Right lobe of liver (tissue), 6 donors: ENCODE measurements around the gene MECR. TPM values are rescaled to one million over a fixed set of nuclear protein-coding genes. Genes with fewer than 3 reads are reported as not detected.

Experiments
- ATAC-seq, 4 donors: fragments of 200-7000 bp; cut with Tn5 transposase; one replicate each; pipeline ENCODE4 v1.9.1; 2020; ENCODE audit warnings: mild to moderate bottlenecking in 4 of 4, moderate library complexity in 4 of 4
- DNase-seq, 3 donors: peaks; one replicate each; pipeline ENCODE4 v3.0.0-alpha.2; 2020
- H3K27ac ChIP-seq, 3 donors: fragments of 200-600 bp; one replicate each; pipeline ENCODE4 v1.8.0; 2022
- H3K27me3 ChIP-seq, 2 donors: fragments of 200-600 bp; one replicate each; pipeline ENCODE4 v1.8.0; 2022
- H3K36me3 ChIP-seq, 4 donors: fragments of 200-600 bp; sonication (generic) in 1 of 4; one replicate each; pipeline versions ENCODE4 v1.5.1 to v1.8.0; 2017 to 2022; ENCODE audit warnings: control low read depth in 1 of 4
- H3K4me1 ChIP-seq, 4 donors: fragments of 200-600 bp; sonication (generic) in 1 of 4; one replicate each; pipeline versions ENCODE4 v1.5.1 to v1.8.0; 2017 to 2022; ENCODE audit warnings: control low read depth in 1 of 4
- H3K4me3 ChIP-seq, 3 donors: fragments of 200-600 bp; one replicate each; pipeline ENCODE4 v1.8.0; 2022
- H3K9me3 ChIP-seq, 4 donors: fragments of 200-600 bp; sonication (generic) in 1 of 4; one replicate each; pipeline versions ENCODE4 v1.5.1 to v1.8.0; 2017 to 2022; ENCODE audit warnings: control low read depth in 1 of 4
- POLR2A ChIP-seq: fragments of 450-650 bp; IDR thresholded peaks from one replicate; pipeline ENCODE4 v1.6.1; 2017; ENCODE audit warnings: antibody characterized with exemption, mild to moderate bottlenecking
- WGBS: methylation state at CpG from one replicate; pipeline ENCODE4 v1.1.6; 2018; ENCODE audit warnings: low coverage, low lambda C conversion rate; ENCODE audit not compliant: insufficient coverage; ENCODE audit errors: missing lambda C conversion rate; 5-methylcytosine and 5-hydroxymethylcytosine counted together
- intact Hi-C, 2 donors: fragments of 100-400 bp; cut with DNase I; formaldehyde crosslinking; loops; one replicate each; pipeline versions ENCODE4 v1.11.2 to v1.14.1; 2022
- total RNA-seq, 6 experiments: library from RNA; depleted of rRNA in 2 of 6; stranded (reverse); fragments of >200 nt in 2 of 6; fragmentation: NEBNext Ultra II Directional in 3 of 6; extraction: Animal tissue kit (Norgen Biotek cat#: 25700) in 3 of 6; gene quantifications; one replicate each; pipeline versions ENCODE4 v1.1.0 to v1.2.4, GENCODE V29; 2016 to 2023
- TF ChIP-seq, protein P1 (sequence below), 4 donors: fragments of 200-600 bp in 3 of 4; fragments of 450-650 bp in 1 of 4; IDR thresholded peaks; one replicate each; pipeline versions ENCODE4 v1.5.1 to v1.8.0; 2016 to 2022; ENCODE audit warnings: antibody characterized with exemption in 4 of 4, mild to moderate bottlenecking in 2 of 4
- donor health status: DM: no; HTN: yes; CAD: no.
- donor health status: DM: no; HTN: no; CAD: no.
- donor health status: DM: no; HTN: no; CAD: no.
- donor health status: DM: no; HTN: yes; CAD: no.
- donor health status: DM: no; HTN: yes; CAD: no.

Gene MECR
- total RNA-seq, 6 experiments from 2014 or later: 13.1 to 22.1 (median 15.7) TPM

- ATAC-seq (no peak), DNase-seq (no peak)
- Histone ChIP-seq H3K27ac (no peak overlapping the region), H3K9me3 (no peaks in the 10 kb centered on the region), H3K36me3 (no peaks in the 10 kb centered on the region), H3K4me3 (no peak overlapping the region), H3K27me3 (no peaks in the 10 kb centered on the region), H3K4me1 (peaks cover 0 to 29% (median 0%) of the 10 kb centered on the region in 4 donors)
- no peak for TF ChIP-seq POLR2A
- TF ChIP-seq, protein P1, sequence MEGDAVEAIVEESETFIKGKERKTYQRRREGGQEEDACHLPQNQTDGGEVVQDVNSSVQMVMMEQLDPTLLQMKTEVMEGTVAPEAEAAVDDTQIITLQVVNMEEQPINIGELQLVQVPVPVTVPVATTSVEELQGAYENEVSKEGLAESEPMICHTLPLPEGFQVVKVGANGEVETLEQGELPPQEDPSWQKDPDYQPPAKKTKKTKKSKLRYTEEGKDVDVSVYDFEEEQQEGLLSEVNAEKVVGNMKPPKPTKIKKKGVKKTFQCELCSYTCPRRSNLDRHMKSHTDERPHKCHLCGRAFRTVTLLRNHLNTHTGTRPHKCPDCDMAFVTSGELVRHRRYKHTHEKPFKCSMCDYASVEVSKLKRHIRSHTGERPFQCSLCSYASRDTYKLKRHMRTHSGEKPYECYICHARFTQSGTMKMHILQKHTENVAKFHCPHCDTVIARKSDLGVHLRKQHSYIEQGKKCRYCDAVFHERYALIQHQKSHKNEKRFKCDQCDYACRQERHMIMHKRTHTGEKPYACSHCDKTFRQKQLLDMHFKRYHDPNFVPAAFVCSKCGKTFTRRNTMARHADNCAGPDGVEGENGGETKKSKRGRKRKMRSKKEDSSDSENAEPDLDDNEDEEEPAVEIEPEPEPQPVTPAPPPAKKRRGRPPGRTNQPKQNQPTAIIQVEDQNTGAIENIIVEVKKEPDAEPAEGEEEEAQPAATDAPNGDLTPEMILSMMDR (IDR thresholded peaks at IDR 0.05): no peak
- intact Hi-C loops: loop anchor here (10.0 kb wide), 1 partner anchor 1470 kb away; no protein-coding TSS in a partner anchor
- WGBS: 57% methylated on average over 1 of the region's 1 CpG
These were observed 3.7 kb upstream of the MECR start for GRCh38 chr1:29234471-29234870.

GRCh38 chr1:29233693-29234092, 3.0 kb upstream of the MECR start:
- Histone ChIP-seq H3K27ac (no peak overlapping the region), H3K36me3 (no peaks in the 10 kb centered on the region), H3K4me1 (peaks cover 0 to 25% (median 0%) of the 10 kb centered on the region in 4 donors), H3K4me3 (no peak overlapping the region), H3K27me3 (no peaks in the 10 kb centered on the region), H3K9me3 (no peaks in the 10 kb centered on the region)
- DNase-seq (no peak), ATAC-seq (no peak)
- WGBS: 63% methylated on average over 2 of the region's 4 CpGs
- intact Hi-C loops: loop anchor here (10.0 kb wide), 1 partner anchor 1471 kb away; no protein-coding TSS in a partner anchor
- TF ChIP-seq POLR2A: no peak
- TF ChIP-seq, protein P1 (IDR thresholded peaks at IDR 0.05): no peak

DNA sequence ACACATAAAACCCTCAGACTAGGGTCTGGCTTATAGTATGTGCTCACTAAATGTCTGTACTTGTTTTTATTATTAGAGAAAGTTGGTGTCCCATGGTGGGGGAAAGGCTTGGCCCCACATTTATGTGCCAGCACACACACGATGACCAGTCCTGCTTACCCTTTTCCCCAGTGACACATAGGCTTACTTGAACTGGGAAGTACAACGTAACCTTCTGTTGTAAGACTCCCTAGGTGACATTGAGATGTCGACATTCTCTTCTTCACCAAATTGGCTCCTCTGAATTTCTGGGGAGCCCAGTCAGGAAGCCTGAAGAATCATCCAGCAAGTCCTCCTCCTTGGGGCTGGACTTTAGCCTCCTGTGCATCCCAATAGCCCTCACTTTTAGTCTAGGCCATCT, 1.7 kb upstream of the MECR start:
- DNase-seq: no peak
- no peak for ATAC-seq
- H3K36me3 ChIP-seq: no peaks in the 10 kb centered on the region
- H3K9me3 ChIP-seq: no peaks in the 10 kb centered on the region
- H3K4me3 ChIP-seq: no peak overlapping the region
- 86% methylated on average over 3 of the region's 3 CpGs for WGBS
- H3K27ac ChIP-seq: no peak overlapping the region
- intact Hi-C loops: loop anchor here (10.0 kb wide), 1 partner anchor 1472 kb away; no protein-coding TSS in a partner anchor
- H3K27me3 ChIP-seq: no peaks in the 10 kb centered on the region
- no peak for TF ChIP-seq POLR2A
- TF ChIP-seq, protein P1 (IDR thresholded peaks at IDR 0.05): no peak
- peaks cover 0 to 17% (median 0%) of the 10 kb centered on the region in 4 donors for H3K4me1 ChIP-seq

DNA sequence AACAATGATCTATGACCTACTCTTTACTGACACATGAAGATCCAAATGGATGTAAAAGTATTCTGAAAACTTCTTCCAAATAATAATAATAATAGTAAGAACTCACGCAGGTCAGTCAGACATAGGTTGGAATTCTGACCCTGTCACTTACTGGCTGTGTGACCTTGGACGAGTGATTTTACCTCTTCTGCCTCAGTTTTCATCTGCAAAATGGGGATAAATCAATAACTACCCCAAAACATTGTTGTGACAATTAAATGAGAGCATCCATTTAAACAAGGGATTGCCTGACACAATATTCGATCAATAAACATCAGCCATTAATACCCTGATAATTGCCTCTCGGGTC, 556 bp downstream of the MECR start:
- 19% methylated on average over 4 of the region's 4 CpGs for WGBS
- H3K27me3 ChIP-seq: no peaks in the 10 kb centered on the region
- peak overlapping the region in 1 of 3 donors; percentile 45 for H3K27ac ChIP-seq
- intact Hi-C loops: loop anchor here (10.0 kb wide), 1 partner anchor 1475 kb away; no protein-coding TSS in a partner anchor
- DNase-seq (no peak), ATAC-seq (no peak)
- TF ChIP-seq, protein P1 (IDR thresholded peaks at IDR 0.05): no peak
- no peak for TF ChIP-seq POLR2A
- peak overlapping the region; percentile 74 to 85 (median 79) for H3K4me3 ChIP-seq
- no peaks in the 10 kb centered on the region for H3K36me3 ChIP-seq
- H3K4me1 ChIP-seq: peaks cover 0 to 8% (median 0%) of the 10 kb centered on the region in 4 donors
- no peaks in the 10 kb centered on the region for H3K9me3 ChIP-seq

- intact Hi-C loops: no loop called here
- no peak for TF ChIP-seq POLR2A
- TF ChIP-seq, protein P1 (IDR thresholded peaks at IDR 0.05): no peak
These were observed 3.2 kb downstream of the MECR start for GRCh38 chr1:29227511-29227910.

More at GRCh38 chr1:29227511-29227910, 3.2 kb downstream of the MECR start:
- H3K27ac ChIP-seq: no peak overlapping the region
- H3K4me3 ChIP-seq: no peak overlapping the region
- peaks cover 0 to 8% (median 0%) of the 10 kb centered on the region in 4 donors for H3K4me1 ChIP-seq
- no peaks in the 10 kb centered on the region for H3K36me3 ChIP-seq
- DNase-seq (no peak), ATAC-seq (no peak)
- no peaks in the 10 kb centered on the region for H3K27me3 ChIP-seq
- 77% methylated on average over 3 of the region's 5 CpGs for WGBS
- no peaks in the 10 kb centered on the region for H3K9me3 ChIP-seq
